ENCODE results near the gene OXER1.

GRCh38 chr2:42809819-42810120 lies 45.8 kb upstream of the OXER1 start:
- no peak for TF ChIP-seq CTCF (IDR thresholded peaks at IDR 0.05)
- TF ChIP-seq POLR2A (IDR thresholded peaks at IDR 0.05), result peak in 1 of 2 donors; percentile 4

Data from lower leg skin (tissue), 3 donors.